IMR-90 (cell line): ENCODE results near the gene PLAAT2. TPM values are rescaled to one million over a fixed set of nuclear protein-coding genes. Genes with fewer than 3 reads are reported as not detected.

Source experiments
- ATAC-seq: fragments of 200-7000 bp; cut with Tn5 transposase; 2 replicates; pipeline ENCODE4 v1.9.1; 2020; ENCODE audit warnings: low read depth, mild to moderate bottlenecking, moderate library complexity
- BruUV-seq: library from RNA; stranded (reverse); fragments of 400-500 nt; replicated peaks from 2 replicates; lab custom pipeline; 2021; lab: Mats Ljungman, UMichigan
- CTCF ChIA-PET: fragments of 300-600 bp; formaldehyde crosslinking; extraction: SDS; loops from one replicate; lab custom pipeline; 2021; ENCODE audit warnings: antibody characterized with exemption; lab: Yijun Ruan, JAX
- POLR2A ChIA-PET: fragments of 300-600 bp; sonication (Branson Sonifier 250); formaldehyde crosslinking; loops from one replicate; lab custom pipeline; 2022; ENCODE audit warnings: antibody characterized with exemption; ENCODE audit not compliant: unreplicated experiment; lab: Charles Lee
- DNase-seq: peaks from one replicate; pipeline ENCODE4 v3.0.0; 2013
- H2AFZ ChIP-seq: replicated peaks from 2 replicates; pipeline ENCODE3; 2013; ENCODE audit warnings: low read length, mild to moderate bottlenecking; ENCODE audit not compliant: poor library complexity
- H2AK5ac ChIP-seq: 2 replicates; pipeline ENCODE4 v1.6.1; 2013; ENCODE audit warnings: low read depth, low read length, inconsistent platforms
- H2AK9ac ChIP-seq: replicated peaks from 2 replicates; pipeline ENCODE3; 2013; ENCODE audit warnings: mild to moderate bottlenecking, low read depth, low read length, moderate library complexity; ENCODE audit not compliant: poor library complexity
- H2BK120ac ChIP-seq: 2 replicates; pipeline ENCODE4 v1.6.1; 2013; ENCODE audit warnings: low read depth, low read length, inconsistent platforms
- H2BK15ac ChIP-seq: 3 replicates; pipeline ENCODE4 v1.6.1; 2013; ENCODE audit warnings: low read depth, low read length, inconsistent platforms
- H2BK20ac ChIP-seq: 2 replicates; pipeline ENCODE4 v1.6.1; 2013; ENCODE audit warnings: low read depth, mild to moderate bottlenecking, inconsistent platforms, low read length, moderate library complexity
- H2BK5ac ChIP-seq: 2 replicates; pipeline ENCODE4 v1.6.1; 2013; ENCODE audit warnings: mild to moderate bottlenecking, low read depth, low read length, inconsistent platforms; ENCODE audit not compliant: poor library complexity, severe bottlenecking
- H3K14ac ChIP-seq: replicated peaks from 2 replicates; pipeline ENCODE4 v1.6.1; 2013; ENCODE audit warnings: low read depth, low read length, inconsistent platforms
- H3K18ac ChIP-seq: 2 replicates; pipeline ENCODE4 v1.6.1; 2013; ENCODE audit warnings: low read depth, low read length, control low read depth
- H3K23ac ChIP-seq: 2 replicates; pipeline ENCODE4 v1.6.1; 2013; ENCODE audit warnings: low read depth, low read length, inconsistent platforms
- H3K27ac ChIP-seq: 2 replicates; pipeline ENCODE4 v1.5.1; 2013; ENCODE audit warnings: mild to moderate bottlenecking, control low read depth, low read length; ENCODE audit not compliant: insufficient read depth
- H3K27me3 ChIP-seq: 2 replicates; pipeline ENCODE4 v1.6.1; 2013; ENCODE audit warnings: low read length; ENCODE audit not compliant: control insufficient read depth, insufficient read depth
- H3K36me3 ChIP-seq: 2 replicates; pipeline ENCODE4 v1.6.1; 2013; ENCODE audit warnings: low read length, mixed read lengths; ENCODE audit not compliant: control insufficient read depth, insufficient read depth
- H3K4ac ChIP-seq: 2 replicates; pipeline ENCODE4 v1.6.1; 2013; ENCODE audit warnings: low read depth, low read length, inconsistent platforms
- H3K4me1 ChIP-seq: 2 replicates; pipeline ENCODE4 v1.6.1; 2013; ENCODE audit warnings: low read length, mixed read lengths; ENCODE audit not compliant: control insufficient read depth, insufficient read depth
- H3K4me2 ChIP-seq: 2 replicates; pipeline ENCODE4 v1.6.1; 2013; ENCODE audit warnings: low read depth, mild to moderate bottlenecking, control low read depth, low read length, moderate library complexity
- H3K4me3 ChIP-seq: 2 replicates; pipeline ENCODE4 v1.5.1; 2013; ENCODE audit warnings: low read depth, mild to moderate bottlenecking, control low read depth, low read length, moderate library complexity; ENCODE audit not compliant: insufficient read depth
- H3K56ac ChIP-seq: 2 replicates; pipeline ENCODE4 v1.6.1; 2013; ENCODE audit warnings: low read length, inconsistent platforms; ENCODE audit not compliant: insufficient read depth; ENCODE audit errors: extremely low read depth
- H3K79me1 ChIP-seq, 2 experiments: 2 replicates each; pipeline ENCODE4 v1.6.1; 2013; ENCODE audit warnings: low read length in 2 of 2, inconsistent platforms in 1 of 2, low read depth in 1 of 2
- H3K9ac ChIP-seq: 2 replicates; pipeline ENCODE4 v1.6.1; 2013; ENCODE audit warnings: low read depth, low read length, control low read depth
- H3K9me1 ChIP-seq: 2 replicates; pipeline ENCODE4 v1.6.1; 2013; ENCODE audit warnings: low read length, inconsistent platforms; ENCODE audit not compliant: insufficient read depth
- H3K9me3 ChIP-seq: 2 replicates; pipeline ENCODE4 v1.6.1; 2013; ENCODE audit warnings: low read length; ENCODE audit not compliant: control insufficient read depth, insufficient read depth
- H4K20me1 ChIP-seq: 2 replicates; pipeline ENCODE4 v1.6.1; 2013; ENCODE audit warnings: low read length, inconsistent platforms; ENCODE audit not compliant: insufficient read depth
- H4K5ac ChIP-seq: 2 replicates; pipeline ENCODE4 v1.6.1; 2013; ENCODE audit warnings: mild to moderate bottlenecking, low read depth, low read length, control low read depth
- H4K8ac ChIP-seq, 2 experiments: 2 replicates each; pipeline ENCODE4 v1.6.1; 2013; ENCODE audit warnings: low read depth in 2 of 2, low read length in 2 of 2, control low read depth in 1 of 2, inconsistent platforms in 1 of 2
- H4K91ac ChIP-seq: 2 replicates; pipeline ENCODE4 v1.6.1; 2013; ENCODE audit warnings: low read depth, low read length, inconsistent platforms; ENCODE audit not compliant: insufficient read depth
- BHLHE40 ChIP-seq: fragments of 150-350 bp; IDR thresholded peaks from 2 replicates; pipeline ENCODE4 v1.6.1; 2016; ENCODE audit warnings: mild to moderate bottlenecking, low read depth, low read length
- CEBPB ChIP-seq: IDR thresholded peaks from 2 replicates; pipeline ENCODE4 v1.6.1; 2012; ENCODE audit warnings: low read depth, low read length, improper control_type of control experiment
- MAFK ChIP-seq: IDR thresholded peaks from 2 replicates; pipeline ENCODE4 v1.6.1; 2012; ENCODE audit warnings: low read depth, low read length, improper control_type of control experiment
- MAZ ChIP-seq: IDR thresholded peaks from 2 replicates; pipeline ENCODE4 v1.6.1; 2012; ENCODE audit warnings: low read depth, mild to moderate bottlenecking, low read length, improper control_type of control experiment, moderate library complexity, borderline replicate concordance
- MXI1 ChIP-seq: IDR thresholded peaks from 2 replicates; pipeline ENCODE4 v1.6.1; 2012; ENCODE audit warnings: low read depth, mild to moderate bottlenecking, low read length, moderate library complexity, borderline replicate concordance
- NFE2L2 ChIP-seq: fragments of 150-350 bp; IDR thresholded peaks from 2 replicates; pipeline ENCODE4 v1.6.1; 2016; ENCODE audit warnings: low read depth, mild to moderate bottlenecking, low read length
- WGBS, 2 experiments: methylation state at CpG; one replicate each; pipeline versions ENCODE4 v1.1.5 to v1.1.7; 2013; ENCODE audit warnings: missing lambda C conversion rate in 2 of 2; ENCODE audit not compliant: insufficient read length in 1 of 2; ENCODE audit errors: extremely low coverage in 2 of 2; 5-methylcytosine and 5-hydroxymethylcytosine counted together
- dilution Hi-C: fragments of 300-500 bp; cut with HindIII; formaldehyde crosslinking; loops from one replicate; pipeline ENCODE4 v1.14.3; 2018; ENCODE audit warnings: low sequenced_read_pairs; ENCODE audit not compliant: unreplicated experiment
- in situ Hi-C: fragments of 300-500 bp; cut with MboI; formaldehyde crosslinking; loops from 3 replicates; pipeline ENCODE4 v1.14.3; 2019; ENCODE audit warnings: low sequenced_read_pairs, inconsistent platforms, mixed read lengths
- intact Hi-C: fragments of 100-400 bp; cut with micrococcal nuclease; formaldehyde crosslinking; loops from 2 replicates; pipeline ENCODE4 v1.10.0; 2022
- polyA plus RNA-seq, 3 experiments: library from polyadenylated mRNA; depleted of rRNA; stranded (reverse); fragments of >200 nt; gene quantifications; 2 replicates each; pipeline ENCODE4 v1.2.3, GENCODE V29; 2012; ENCODE audit warnings: low replicate concordance in 1 of 3
- total RNA-seq: library from RNA; depleted of rRNA; stranded (reverse); fragments of >200 nt; gene quantifications from 2 replicates; pipeline ENCODE4 v1.2.3, GENCODE V29; 2012
- TF ChIP-seq, protein P1 (sequence below): fragments of 150-350 bp; IDR thresholded peaks from 2 replicates; pipeline ENCODE4 v1.6.1; 2016; ENCODE audit warnings: low read depth, mild to moderate bottlenecking, low read length, moderate library complexity, borderline replicate concordance
- TF ChIP-seq, protein P2 (sequence below): conservative IDR thresholded peaks from 2 replicates; pipeline ENCODE4 v1.5.1; 2012; ENCODE audit warnings: mild to moderate bottlenecking, low read depth, low read length, improper control_type of control experiment
- TF ChIP-seq, protein P3 (sequence below): fragments of 150-350 bp; IDR thresholded peaks from 2 replicates; pipeline ENCODE4 v1.6.1; 2017; ENCODE audit warnings: mild to moderate bottlenecking, antibody characterized with exemption, low read length, low read depth

PLAAT2 gene
- total and polyA plus RNA-seq, 2 of the 4 experiments (the other 2 are of a cell fraction): not detected

DNA sequence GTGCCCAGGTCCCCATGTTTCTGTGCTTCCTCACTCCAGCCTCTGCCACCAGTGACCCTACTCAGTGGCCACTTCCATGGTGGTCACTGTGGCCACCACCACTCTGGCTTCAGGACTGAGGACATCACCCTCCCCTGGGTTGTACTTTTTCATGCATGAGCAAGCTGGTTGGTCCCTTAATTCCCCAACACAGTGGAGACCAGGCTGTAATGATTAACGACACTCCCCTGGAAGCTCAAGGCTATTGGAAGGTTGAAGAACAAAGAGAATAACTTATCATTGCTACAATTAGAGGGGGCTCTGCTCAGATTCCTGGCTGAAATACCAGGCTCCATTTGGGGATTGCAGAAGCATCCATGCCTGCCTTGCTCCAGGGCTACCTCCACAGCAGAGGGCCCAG is 16.1 kb downstream of the PLAAT2 start:
- Histone ChIP-seq H3K36me3 (no peaks in the 10 kb centered on the region), H3K56ac (no peak overlapping the region), H2BK120ac (no peak overlapping the region), H3K18ac (no peak overlapping the region), H4K91ac (no peak overlapping the region), H3K9me1 (no peaks in the 10 kb centered on the region), H3K14ac (no peak overlapping the region), H3K9me3 (no peaks in the 10 kb centered on the region), H3K27ac (no peak overlapping the region), H3K79me1 (no peaks in the 10 kb centered on the region), H2AFZ (no peak overlapping the region), H4K20me1 (no peaks in the 10 kb centered on the region), H2AK5ac (no peak overlapping the region), H2AK9ac (no peak overlapping the region), H3K27me3 (peaks cover 10% of the 10 kb centered on the region), H3K4me2 (no peak overlapping the region), H4K8ac (no peak overlapping the region), H3K4ac (no peak overlapping the region), H3K4me1 (no peaks in the 10 kb centered on the region), H3K23ac (no peak overlapping the region), H2BK5ac (no peak overlapping the region), H2BK15ac (no peak overlapping the region), H3K4me3 (no peak overlapping the region), H2BK20ac (no peak overlapping the region), H4K5ac (no peak overlapping the region), H3K9ac (no peak overlapping the region)
- TF ChIP-seq, protein P1, sequence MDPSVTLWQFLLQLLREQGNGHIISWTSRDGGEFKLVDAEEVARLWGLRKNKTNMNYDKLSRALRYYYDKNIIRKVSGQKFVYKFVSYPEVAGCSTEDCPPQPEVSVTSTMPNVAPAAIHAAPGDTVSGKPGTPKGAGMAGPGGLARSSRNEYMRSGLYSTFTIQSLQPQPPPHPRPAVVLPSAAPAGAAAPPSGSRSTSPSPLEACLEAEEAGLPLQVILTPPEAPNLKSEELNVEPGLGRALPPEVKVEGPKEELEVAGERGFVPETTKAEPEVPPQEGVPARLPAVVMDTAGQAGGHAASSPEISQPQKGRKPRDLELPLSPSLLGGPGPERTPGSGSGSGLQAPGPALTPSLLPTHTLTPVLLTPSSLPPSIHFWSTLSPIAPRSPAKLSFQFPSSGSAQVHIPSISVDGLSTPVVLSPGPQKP: no peak
- no peak for TF ChIP-seq NFE2L2
- TF ChIP-seq MXI1: no peak
- TF ChIP-seq, protein P2, sequence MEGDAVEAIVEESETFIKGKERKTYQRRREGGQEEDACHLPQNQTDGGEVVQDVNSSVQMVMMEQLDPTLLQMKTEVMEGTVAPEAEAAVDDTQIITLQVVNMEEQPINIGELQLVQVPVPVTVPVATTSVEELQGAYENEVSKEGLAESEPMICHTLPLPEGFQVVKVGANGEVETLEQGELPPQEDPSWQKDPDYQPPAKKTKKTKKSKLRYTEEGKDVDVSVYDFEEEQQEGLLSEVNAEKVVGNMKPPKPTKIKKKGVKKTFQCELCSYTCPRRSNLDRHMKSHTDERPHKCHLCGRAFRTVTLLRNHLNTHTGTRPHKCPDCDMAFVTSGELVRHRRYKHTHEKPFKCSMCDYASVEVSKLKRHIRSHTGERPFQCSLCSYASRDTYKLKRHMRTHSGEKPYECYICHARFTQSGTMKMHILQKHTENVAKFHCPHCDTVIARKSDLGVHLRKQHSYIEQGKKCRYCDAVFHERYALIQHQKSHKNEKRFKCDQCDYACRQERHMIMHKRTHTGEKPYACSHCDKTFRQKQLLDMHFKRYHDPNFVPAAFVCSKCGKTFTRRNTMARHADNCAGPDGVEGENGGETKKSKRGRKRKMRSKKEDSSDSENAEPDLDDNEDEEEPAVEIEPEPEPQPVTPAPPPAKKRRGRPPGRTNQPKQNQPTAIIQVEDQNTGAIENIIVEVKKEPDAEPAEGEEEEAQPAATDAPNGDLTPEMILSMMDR: no peak
- no peak for TF ChIP-seq MAZ
- no peak for TF ChIP-seq CEBPB
- TF ChIP-seq MAFK: no peak
- TF ChIP-seq, protein P3, sequence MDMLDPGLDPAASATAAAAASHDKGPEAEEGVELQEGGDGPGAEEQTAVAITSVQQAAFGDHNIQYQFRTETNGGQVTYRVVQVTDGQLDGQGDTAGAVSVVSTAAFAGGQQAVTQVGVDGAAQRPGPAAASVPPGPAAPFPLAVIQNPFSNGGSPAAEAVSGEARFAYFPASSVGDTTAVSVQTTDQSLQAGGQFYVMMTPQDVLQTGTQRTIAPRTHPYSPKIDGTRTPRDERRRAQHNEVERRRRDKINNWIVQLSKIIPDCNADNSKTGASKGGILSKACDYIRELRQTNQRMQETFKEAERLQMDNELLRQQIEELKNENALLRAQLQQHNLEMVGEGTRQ: no peak
- TF ChIP-seq BHLHE40: no peak
- in situ Hi-C loops (no loop called here), intact Hi-C loops (no loop called here), dilution Hi-C loops (no loop called here)
- ChIA-PET CTCF (no interaction called here), POLR2A (no interaction called here)
- no TSS peak for BruUV-seq
- DNase-seq: no peak
- no peak for ATAC-seq
- no CpG with 5 or more reads among the region's 1 CpG for WGBS, 2 experiments
